GM12875 (cell line): ENCODE results near the gene ANXA2R.
"Not testable (repeated sequence)": the region's sequence is repeated elsewhere in the genome, so short reads cannot be mapped to it uniquely, and the experiment has no call there.

Experiments used
- H3K4me3 ChIP-seq: one replicate; pipeline ENCODE4 v1.5.1; 2011; ENCODE audit warnings: low read depth, low read length, control low read depth
- CTCF ChIP-seq: IDR thresholded peaks from 2 replicates; pipeline ENCODE4 v1.5.1; 2011; ENCODE audit warnings: low read depth, mild to moderate bottlenecking, control low read depth, inconsistent platforms, low read length, moderate library complexity, borderline replicate concordance; ENCODE audit not compliant: insufficient read depth

The ANXA2R gene

GRCh38 chr5:43074987-43075318, 34.8 kb upstream of the ANXA2R start:
- TF ChIP-seq CTCF: no peak
- no peak overlapping the region for H3K4me3 ChIP-seq

GRCh38 chr5:43073597-43074546, 33.8 kb upstream of the ANXA2R start:
- TF ChIP-seq CTCF: peak; percentile 63; the same call in 1 of the 2 replicates
- H3K4me3 ChIP-seq: no peak overlapping the region

GRCh38 chr5:43069401-43069720, 29.2 kb upstream of the ANXA2R start:
- H3K4me3 ChIP-seq: not testable (repeated sequence)

GRCh38 chr5:43068037-43068436, 27.9 kb upstream of the ANXA2R start:
- no peak for TF ChIP-seq CTCF
- peak overlapping the region; percentile 87 for H3K4me3 ChIP-seq

- TF ChIP-seq CTCF: no peak
- peak overlapping the region; percentile 87 for H3K4me3 ChIP-seq
Observed at GRCh38 chr5:43066799-43067741, 27.0 kb upstream of the ANXA2R start.

- TF ChIP-seq CTCF: no peak
- peak overlapping the region; percentile 87 for H3K4me3 ChIP-seq
Observed at GRCh38 chr5:43065948-43066798, 26.1 kb upstream of the ANXA2R start.

- TF ChIP-seq CTCF: no peak
- peak overlapping the region; percentile 87 for H3K4me3 ChIP-seq
Observed at GRCh38 chr5:43065387-43065947, 25.3 kb upstream of the ANXA2R start.
